Cardiac muscle cell (in vitro differentiated cells and primary cell): ENCODE data around the gene TSPAN14. TPM values are rescaled to one million over a fixed set of nuclear protein-coding genes. Genes with fewer than 3 reads are reported as not detected.

Experiments
- DNase-seq, 2 donors: peaks; one replicate each; pipeline versions ENCODE4 v3.0.0 to v3.0.0-alpha.2; 2010 to 2017; ENCODE audit warnings: low read depth in 1 of 2, low spot score in 1 of 2
- H3K27ac ChIP-seq: fragments of 200-600 bp; sonication (generic); 2 replicates; pipeline ENCODE4 v1.5.1; 2016
- H3K27me3 ChIP-seq: fragments of 200-600 bp; sonication (generic); 2 replicates; pipeline ENCODE4 v1.6.0; 2016; ENCODE audit warnings: control low read depth
- H3K36me3 ChIP-seq: fragments of 200-600 bp; sonication (generic); 2 replicates; pipeline ENCODE4 v1.5.1; 2016; ENCODE audit warnings: control low read depth
- H3K4me1 ChIP-seq: fragments of 200-600 bp; sonication (generic); 2 replicates; pipeline ENCODE4 v1.8.1; 2017; ENCODE audit warnings: low read depth, mild to moderate bottlenecking, mixed run types
- H3K4me3 ChIP-seq: fragments of 200-600 bp; sonication (generic); 2 replicates; pipeline ENCODE4 v1.5.1; 2016; ENCODE audit warnings: mild to moderate bottlenecking
- H3K9me3 ChIP-seq: fragments of 200-600 bp; sonication (generic); 2 replicates; pipeline ENCODE4 v1.5.1; 2017; ENCODE audit warnings: low read depth, mild to moderate bottlenecking, control low read depth
- polyA plus RNA-seq: library from polyadenylated mRNA; unstranded; fragments of >200 nt; fragmentation: Nextera tagmentation; extraction: Ambion mirVana; gene quantifications from 2 replicates; pipeline ENCODE4 v1.2.1, GENCODE V29; 2016
- total RNA-seq: library from RNA; depleted of rRNA; stranded (reverse); fragments of >200 nt; gene quantifications from 2 replicates; pipeline ENCODE4 v1.2.3, GENCODE V29; 2016
- TF ChIP-seq, protein P1 (sequence below): IDR thresholded peaks from 2 replicates; pipeline ENCODE4 v1.5.1; 2012; ENCODE audit warnings: low read depth, mild to moderate bottlenecking, low read length

The TSPAN14 gene
- total and polyA plus RNA-seq, 2 experiments from 2014 or later: 31.6 to 55.1 TPM

DNA sequence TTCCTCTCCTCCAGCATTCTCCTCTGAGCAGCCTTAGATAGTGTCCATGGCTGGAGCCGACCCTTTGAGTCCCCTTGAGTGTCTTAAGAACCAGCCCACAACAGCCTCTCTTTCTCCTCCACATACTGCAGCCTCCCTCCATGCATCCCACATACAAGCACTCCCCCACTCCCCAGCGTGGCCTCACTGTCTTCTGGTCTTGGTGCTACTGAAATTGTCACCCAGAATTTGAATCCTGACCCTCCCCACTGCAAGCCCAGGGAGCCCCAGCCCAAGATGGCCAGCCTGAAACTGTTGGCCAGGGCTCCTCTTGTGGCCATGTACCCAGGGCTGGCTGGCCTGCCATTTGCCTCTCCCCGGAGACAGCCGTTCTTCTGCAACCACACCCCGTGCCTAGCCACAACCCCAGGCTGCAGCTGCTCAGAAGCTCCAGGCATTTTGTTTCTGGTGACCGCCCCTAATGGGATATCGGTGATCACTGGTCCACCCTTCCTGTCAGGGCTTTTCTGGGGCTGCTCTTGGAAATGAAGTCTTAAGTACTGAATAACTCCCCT, 64.8 kb downstream of the TSPAN14 start:
- Histone ChIP-seq H3K27me3 (no peaks in the 10 kb centered on the region), H3K4me1 (no peaks in the 10 kb centered on the region), H3K27ac (no peak overlapping the region), H3K36me3 (peaks cover 15% of the 10 kb centered on the region), H3K9me3 (no peaks in the 10 kb centered on the region), H3K4me3 (no peak overlapping the region)
- no peak for DNase-seq
- TF ChIP-seq, protein P1, sequence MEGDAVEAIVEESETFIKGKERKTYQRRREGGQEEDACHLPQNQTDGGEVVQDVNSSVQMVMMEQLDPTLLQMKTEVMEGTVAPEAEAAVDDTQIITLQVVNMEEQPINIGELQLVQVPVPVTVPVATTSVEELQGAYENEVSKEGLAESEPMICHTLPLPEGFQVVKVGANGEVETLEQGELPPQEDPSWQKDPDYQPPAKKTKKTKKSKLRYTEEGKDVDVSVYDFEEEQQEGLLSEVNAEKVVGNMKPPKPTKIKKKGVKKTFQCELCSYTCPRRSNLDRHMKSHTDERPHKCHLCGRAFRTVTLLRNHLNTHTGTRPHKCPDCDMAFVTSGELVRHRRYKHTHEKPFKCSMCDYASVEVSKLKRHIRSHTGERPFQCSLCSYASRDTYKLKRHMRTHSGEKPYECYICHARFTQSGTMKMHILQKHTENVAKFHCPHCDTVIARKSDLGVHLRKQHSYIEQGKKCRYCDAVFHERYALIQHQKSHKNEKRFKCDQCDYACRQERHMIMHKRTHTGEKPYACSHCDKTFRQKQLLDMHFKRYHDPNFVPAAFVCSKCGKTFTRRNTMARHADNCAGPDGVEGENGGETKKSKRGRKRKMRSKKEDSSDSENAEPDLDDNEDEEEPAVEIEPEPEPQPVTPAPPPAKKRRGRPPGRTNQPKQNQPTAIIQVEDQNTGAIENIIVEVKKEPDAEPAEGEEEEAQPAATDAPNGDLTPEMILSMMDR: no peak

DNA sequence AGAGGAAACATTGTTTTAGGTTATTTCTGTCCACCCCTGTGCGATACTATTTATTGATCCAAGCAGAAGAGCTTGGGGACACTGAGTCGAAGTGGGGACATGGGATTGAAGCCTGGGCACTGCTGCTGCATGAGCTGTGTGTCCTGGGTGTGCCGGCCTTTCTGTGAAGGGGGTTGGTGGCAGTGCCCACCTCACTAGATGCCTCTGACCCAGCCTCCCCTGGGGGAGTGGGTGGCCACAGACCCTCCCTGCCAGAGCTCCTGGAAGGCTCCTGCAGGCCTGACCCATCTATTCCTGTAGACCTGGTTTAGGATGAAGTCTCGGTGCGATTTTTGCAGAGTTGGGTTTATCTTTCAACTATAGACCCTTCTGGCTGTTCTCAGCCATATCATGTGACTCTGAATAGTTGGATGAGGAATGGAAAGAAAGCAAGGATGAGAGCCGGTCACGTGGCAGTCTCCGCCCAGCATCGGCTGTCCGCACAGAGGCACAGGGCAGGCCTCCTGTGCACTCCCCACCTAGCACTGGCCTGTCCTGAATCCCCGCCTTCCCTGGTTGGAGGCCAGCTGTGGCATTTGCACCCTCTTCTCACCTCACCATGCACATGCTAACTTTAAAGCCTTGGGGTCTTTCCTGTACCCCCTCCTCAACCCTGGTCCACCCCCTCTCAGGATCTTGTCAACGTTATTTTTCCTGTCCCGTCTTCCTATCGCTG, 66.0 kb downstream of the TSPAN14 start:
- TF ChIP-seq, protein P1: no peak
- H3K36me3 ChIP-seq: peaks cover 10% of the 10 kb centered on the region
- no peaks in the 10 kb centered on the region for H3K9me3 ChIP-seq
- H3K27me3 ChIP-seq: no peaks in the 10 kb centered on the region
- no peak overlapping the region for H3K4me3 ChIP-seq
- no peak for DNase-seq
- H3K27ac ChIP-seq: no peak overlapping the region
- no peaks in the 10 kb centered on the region for H3K4me1 ChIP-seq

DNA sequence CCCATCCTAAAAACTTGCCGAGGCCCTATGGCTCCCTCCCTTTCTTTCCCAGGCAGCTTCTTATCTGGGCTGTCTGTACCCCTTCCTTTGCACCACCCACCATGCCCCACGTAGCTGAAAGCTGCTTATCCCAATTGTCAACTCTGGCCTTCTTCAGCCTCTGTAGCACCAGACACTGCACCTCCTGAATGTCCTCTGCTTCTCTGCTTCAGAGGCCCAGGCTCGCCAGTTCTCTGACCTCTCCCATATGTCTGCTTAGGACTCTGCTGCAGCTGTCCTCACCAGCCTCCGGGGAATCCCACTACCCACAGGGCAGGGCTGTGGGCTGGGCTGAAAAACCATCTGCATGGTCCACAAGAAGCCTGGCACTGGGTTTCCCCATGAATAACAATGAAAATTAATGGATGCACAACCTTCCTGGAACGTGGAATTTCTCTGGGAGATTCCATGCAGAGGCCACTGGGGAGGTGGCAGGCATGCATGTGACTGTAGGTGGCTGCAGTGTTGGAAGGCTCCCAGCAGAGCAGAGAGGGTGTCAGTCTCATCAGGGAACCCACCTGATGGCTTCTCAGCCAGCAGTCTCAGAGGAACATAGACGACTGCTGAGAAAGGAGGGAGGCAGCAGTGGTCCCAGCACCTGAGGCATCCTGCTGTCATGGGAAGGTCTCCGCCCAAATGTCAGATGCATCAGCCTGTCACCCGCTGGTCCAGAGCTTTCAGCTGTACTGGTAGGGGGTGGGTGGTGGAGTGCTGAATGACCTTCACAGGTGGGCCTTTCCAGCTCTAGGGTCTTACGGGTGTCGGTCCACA, 66.8 kb downstream of the TSPAN14 start:
- H3K36me3 ChIP-seq: peaks cover 10% of the 10 kb centered on the region
- H3K4me3 ChIP-seq: no peak overlapping the region
- H3K27me3 ChIP-seq: no peaks in the 10 kb centered on the region
- H3K4me1 ChIP-seq: no peaks in the 10 kb centered on the region
- TF ChIP-seq, protein P1: no peak
- DNase-seq: no peak
- no peaks in the 10 kb centered on the region for H3K9me3 ChIP-seq
- no peak overlapping the region for H3K27ac ChIP-seq

DNA sequence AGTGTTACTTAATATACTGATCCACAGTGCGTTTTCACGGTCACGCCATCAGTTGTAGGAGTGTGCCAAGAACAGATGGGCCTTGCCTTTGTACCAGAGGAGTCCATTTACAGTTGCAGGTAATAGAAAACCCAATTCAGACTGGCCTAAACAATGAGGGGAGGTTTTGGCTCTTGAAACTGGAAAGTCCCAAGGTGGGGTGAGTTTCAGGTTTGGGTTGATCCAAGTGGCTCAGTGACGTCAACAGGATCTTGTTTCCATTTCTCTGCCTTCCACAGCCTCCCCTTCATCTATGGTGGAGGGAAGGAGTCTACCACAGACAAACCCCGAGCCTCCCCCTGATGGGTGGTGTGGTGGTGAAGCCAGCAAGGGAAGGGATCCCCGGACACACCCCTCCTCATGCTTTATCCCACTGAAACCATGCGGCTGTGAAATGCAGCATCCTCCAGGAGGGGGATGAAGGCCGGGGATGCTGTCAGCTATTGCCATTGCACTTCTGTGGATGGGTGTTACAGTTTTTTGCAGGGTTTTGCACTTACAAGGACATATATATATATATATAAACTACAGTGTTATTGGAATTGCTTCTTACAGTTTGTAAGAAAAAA, 68.8 kb downstream of the TSPAN14 start:
- Histone ChIP-seq H3K9me3 (no peaks in the 10 kb centered on the region), H3K36me3 (peaks cover 7% of the 10 kb centered on the region), H3K4me3 (no peak overlapping the region), H3K4me1 (no peaks in the 10 kb centered on the region), H3K27me3 (no peaks in the 10 kb centered on the region), H3K27ac (no peak overlapping the region)
- TF ChIP-seq, protein P1: no peak
- no peak for DNase-seq

DNA sequence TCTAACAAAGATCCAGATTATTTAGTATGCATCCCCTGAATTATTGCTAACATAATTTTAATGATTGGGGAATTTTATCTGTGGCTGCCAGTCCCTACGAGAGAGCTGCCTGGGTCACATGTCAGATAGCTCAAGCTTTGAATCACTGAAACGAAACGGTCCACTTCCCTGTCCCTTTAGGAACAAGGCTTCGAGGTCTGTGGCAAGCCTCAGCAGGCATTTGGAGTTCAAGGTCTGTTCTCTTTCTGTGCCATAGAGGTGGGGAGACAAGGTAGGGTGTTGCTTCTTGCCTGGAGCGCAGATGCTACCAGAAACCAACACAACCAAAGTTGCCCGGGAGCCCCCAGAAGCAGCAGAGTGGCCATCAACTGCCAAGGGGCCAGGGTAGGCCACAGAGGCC, 69.7 kb downstream of the TSPAN14 start:
- H3K27me3 ChIP-seq: no peaks in the 10 kb centered on the region

More for the DNA sequence above, 69.7 kb downstream of the TSPAN14 start:
- H3K4me3 ChIP-seq: no peak overlapping the region
- no peak for DNase-seq
- no peaks in the 10 kb centered on the region for H3K9me3 ChIP-seq
- H3K4me1 ChIP-seq: no peaks in the 10 kb centered on the region
- no peaks in the 10 kb centered on the region for H3K36me3 ChIP-seq
- H3K27ac ChIP-seq: no peak overlapping the region
- TF ChIP-seq, protein P1: no peak
